GM10266 (cell line): Measurements from ENCODE around the gene PLEKHM3.

Experiments
- DNase-seq: peaks from one replicate; pipeline ENCODE4 v3.0.0; 2012; ENCODE audit errors: extremely low spot score
- CTCF ChIP-seq: IDR thresholded peaks from 2 replicates; pipeline ENCODE4 v1.5.1; 2012; ENCODE audit warnings: mild to moderate bottlenecking, low read depth; ENCODE audit not compliant: control insufficient read depth, insufficient read depth; ENCODE audit errors: missing control alignments

The PLEKHM3 gene

GRCh38 chr2:207988975-207989374 is 36.4 kb downstream of the PLEKHM3 start:
- TF ChIP-seq CTCF: no peak
- DNase-seq: no peak

GRCh38 chr2:207987025-207987716 is 38.2 kb downstream of the PLEKHM3 start:
- no peak for TF ChIP-seq CTCF
- DNase-seq: no peak

- no peak for TF ChIP-seq CTCF
- DNase-seq: no peak
Observed at GRCh38 chr2:207984765-207985480, 40.4 kb downstream of the PLEKHM3 start.

GRCh38 chr2:207983641-207984042 is 41.7 kb downstream of the PLEKHM3 start:
- DNase-seq: peak; percentile 12
- TF ChIP-seq CTCF: no peak

- DNase-seq: no peak
- no peak for TF ChIP-seq CTCF
Observed at GRCh38 chr2:207978177-207978948, 47.0 kb downstream of the PLEKHM3 start.

- DNase-seq: no peak
- no peak for TF ChIP-seq CTCF
Observed at GRCh38 chr2:207975921-207976320, 49.4 kb downstream of the PLEKHM3 start.
